Natural killer cell treated with Interleukin-12 subunit alpha and Interleukin-12 subunit beta and Interleukin-15 and Interleukin-18, amount 100 ng/mL, for 72 hours (primary cell): ENCODE data around the gene ZNF521. TPM values are rescaled to one million over a fixed set of nuclear protein-coding genes. Genes with fewer than 3 reads are reported as not detected.

Source experiments
- ATAC-seq, 2 donors: fragments of 150-1000 bp; cut with Tn5 transposase in 1 of 2; sonication (Bioruptor Pico), chemical (Tn5 transposase) in 1 of 2; 2 replicates each; pipeline ENCODE4 v1.10.0; 2021
- DNase-seq: peaks from one replicate; pipeline ENCODE4 v3.0.0; 2022; ENCODE audit warnings: low spot score
- H3K27ac Mint-ChIP-seq, 2 donors: 1 replicate in 1 of 2; 2 replicates in 1 of 2; pipeline ENCODE4 v1.8.0; 2022; ENCODE audit warnings: mixed read lengths in 2 of 2, mild to moderate bottlenecking in 1 of 2, moderate library complexity in 1 of 2
- H3K27me3 Mint-ChIP-seq, 2 donors: 1 replicate in 1 of 2; 2 replicates in 1 of 2; pipeline ENCODE4 v1.8.0; 2022; ENCODE audit warnings: mixed read lengths in 2 of 2
- H3K36me3 Mint-ChIP-seq: one replicate; pipeline ENCODE4 v1.8.0; 2022; ENCODE audit warnings: mixed read lengths
- H3K4me1 Mint-ChIP-seq, 2 donors: 1 replicate in 1 of 2; 2 replicates in 1 of 2; pipeline ENCODE4 v1.8.0; 2022; ENCODE audit warnings: low read depth in 2 of 2, mixed read lengths in 2 of 2, mild to moderate bottlenecking in 1 of 2
- H3K4me3 Mint-ChIP-seq: one replicate; pipeline ENCODE4 v1.8.0; 2022; ENCODE audit warnings: mixed read lengths
- H3K9me3 Mint-ChIP-seq: 2 replicates; pipeline ENCODE4 v1.8.0; 2022; ENCODE audit warnings: mixed read lengths
- total RNA-seq, 2 donors: library from RNA; stranded (reverse); gene quantifications; one replicate each; pipeline ENCODE4 v1.2.3, GENCODE V29; 2022

ZNF521 gene
- total RNA-seq, 2 donors from 2014 or later = 1.8 TPM; not detected in 1

DNA sequence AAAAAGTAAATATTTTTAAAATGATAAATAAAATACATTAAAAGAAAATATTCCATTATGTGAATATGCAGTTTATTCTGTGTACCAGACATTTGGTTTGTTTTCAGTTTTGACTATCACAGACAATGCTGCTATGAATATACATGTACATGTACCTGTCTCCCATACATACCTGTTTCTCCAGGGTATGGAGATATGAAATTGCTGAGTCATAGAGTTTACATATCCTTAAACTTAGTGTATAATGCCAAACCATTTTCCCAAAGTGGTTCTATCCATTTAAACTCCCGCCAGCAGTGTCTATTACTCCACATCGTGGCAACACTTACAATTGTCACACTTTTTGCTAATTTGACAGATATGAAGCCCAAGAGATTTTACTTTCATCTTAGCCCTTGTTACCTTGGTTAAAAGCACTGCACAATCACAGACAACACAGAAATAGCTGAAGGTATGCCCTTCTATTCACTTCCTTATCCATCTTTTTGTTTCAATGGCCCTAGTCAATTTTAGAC is 56.3 kb downstream of the ZNF521 start:
- H3K4me3 Mint-ChIP-seq = no peak overlapping the region
- ATAC-seq (no peak), DNase-seq (no peak)
- no peaks in the 10 kb centered on the region for H3K9me3 Mint-ChIP-seq
- H3K36me3 Mint-ChIP-seq = no peaks in the 10 kb centered on the region
- peaks cover 0 to under 1% of the 10 kb centered on the region in 2 donors for H3K27me3 Mint-ChIP-seq
- no peak overlapping the region for H3K27ac Mint-ChIP-seq
- H3K4me1 Mint-ChIP-seq = peaks cover 12 to 14% of the 10 kb centered on the region in 2 donors

GRCh38 chr18:25291150-25291549 is 60.8 kb downstream of the ZNF521 start:
- H3K27me3 Mint-ChIP-seq = peaks cover 0 to 3% of the 10 kb centered on the region in 2 donors
- no peak overlapping the region for H3K27ac Mint-ChIP-seq
- no peak overlapping the region for H3K4me3 Mint-ChIP-seq
- H3K9me3 Mint-ChIP-seq = no peaks in the 10 kb centered on the region
- H3K36me3 Mint-ChIP-seq = no peaks in the 10 kb centered on the region
- no peaks in the 10 kb centered on the region for H3K4me1 Mint-ChIP-seq
- DNase-seq (no peak), ATAC-seq (no peak)

- Mint-ChIP-seq H3K4me3 (no peak overlapping the region), H3K27ac (no peak overlapping the region), H3K27me3 (peaks cover 0 to 3% of the 10 kb centered on the region in 2 donors), H3K9me3 (no peaks in the 10 kb centered on the region), H3K36me3 (no peaks in the 10 kb centered on the region), H3K4me1 (no peaks in the 10 kb centered on the region)
- ATAC-seq (no peak), DNase-seq (no peak)
These were observed 62.9 kb downstream of the ZNF521 start for GRCh38 chr18:25289001-25289631.

GRCh38 chr18:25288340-25288938 is 63.5 kb downstream of the ZNF521 start:
- Mint-ChIP-seq H3K36me3 (no peaks in the 10 kb centered on the region), H3K27ac (no peak overlapping the region), H3K4me3 (no peak overlapping the region), H3K4me1 (no peaks in the 10 kb centered on the region), H3K27me3 (peaks cover 0 to 3% of the 10 kb centered on the region in 2 donors), H3K9me3 (no peaks in the 10 kb centered on the region)
- ATAC-seq (no peak), DNase-seq (no peak)

DNA sequence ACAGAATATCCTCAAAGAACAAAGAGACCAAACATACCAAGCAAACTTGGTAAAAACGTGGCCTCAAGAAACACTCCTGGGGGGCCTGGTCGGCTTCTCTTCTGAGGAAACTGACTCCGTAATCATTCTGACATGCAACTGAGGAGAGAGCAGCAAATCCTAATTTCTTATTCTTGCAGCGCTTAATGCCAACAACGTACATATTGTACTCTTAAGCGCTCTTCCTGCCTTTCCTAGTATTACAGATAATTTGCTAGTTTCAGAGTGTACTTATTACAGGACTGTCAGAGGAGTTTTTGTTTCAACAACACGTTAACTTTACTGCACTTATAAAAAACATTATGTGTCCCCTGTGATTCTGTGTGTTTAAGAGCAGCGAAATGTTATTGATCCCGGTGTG is 64.9 kb downstream of the ZNF521 start:
- H3K27ac Mint-ChIP-seq = no peak overlapping the region
- no peak for DNase-seq
- H3K27me3 Mint-ChIP-seq = peaks cover 0 to 5% of the 10 kb centered on the region in 2 donors
- H3K4me3 Mint-ChIP-seq = no peak overlapping the region
- no peaks in the 10 kb centered on the region for H3K36me3 Mint-ChIP-seq
- ATAC-seq = no peak
- no peaks in the 10 kb centered on the region for H3K4me1 Mint-ChIP-seq
- H3K9me3 Mint-ChIP-seq = no peaks in the 10 kb centered on the region

GRCh38 chr18:25284861-25285550 is 67.0 kb downstream of the ZNF521 start:
- DNase-seq (no peak), ATAC-seq (no peak)
- no peak overlapping the region for H3K27ac Mint-ChIP-seq
- H3K4me3 Mint-ChIP-seq = no peak overlapping the region
- no peaks in the 10 kb centered on the region for H3K36me3 Mint-ChIP-seq
- no peaks in the 10 kb centered on the region for H3K9me3 Mint-ChIP-seq
- H3K4me1 Mint-ChIP-seq = no peaks in the 10 kb centered on the region
- peaks cover 0 to 11% of the 10 kb centered on the region in 2 donors for H3K27me3 Mint-ChIP-seq

DNA sequence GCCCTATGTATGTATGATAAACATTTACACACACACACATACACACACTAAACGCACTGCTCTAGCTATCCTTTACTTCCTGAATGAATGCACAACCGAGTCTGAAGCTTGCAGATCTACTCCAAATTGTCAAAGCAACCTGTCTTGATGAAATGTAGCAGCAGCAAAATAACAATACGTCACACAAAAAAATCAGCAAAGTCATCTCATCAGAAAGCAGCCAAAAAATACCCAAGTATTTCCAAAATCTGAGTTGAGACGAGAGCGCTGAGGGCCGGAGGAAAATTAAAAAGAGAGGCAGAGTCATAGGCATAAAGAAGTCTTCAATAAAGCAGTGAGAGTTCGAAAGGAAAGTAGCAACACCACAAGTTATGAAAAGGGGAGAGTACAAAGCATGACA is 67.7 kb downstream of the ZNF521 start:
- no peaks in the 10 kb centered on the region for H3K4me1 Mint-ChIP-seq
- no peak for ATAC-seq
- H3K4me3 Mint-ChIP-seq = no peak overlapping the region
- no peak for DNase-seq
- H3K27ac Mint-ChIP-seq = no peak overlapping the region
- H3K27me3 Mint-ChIP-seq = peaks cover 0 to 12% of the 10 kb centered on the region in 2 donors
- H3K36me3 Mint-ChIP-seq = no peaks in the 10 kb centered on the region
- no peaks in the 10 kb centered on the region for H3K9me3 Mint-ChIP-seq

- DNase-seq (no peak), ATAC-seq (no peak)
- Mint-ChIP-seq H3K27ac (no peak overlapping the region), H3K4me1 (no peaks in the 10 kb centered on the region), H3K36me3 (no peaks in the 10 kb centered on the region), H3K9me3 (no peaks in the 10 kb centered on the region), H3K4me3 (no peak overlapping the region), H3K27me3 (peaks cover 0 to 12% of the 10 kb centered on the region in 2 donors)
These were observed 68.2 kb downstream of the ZNF521 start for GRCh38 chr18:25283781-25284180.

- H3K9me3 Mint-ChIP-seq = no peaks in the 10 kb centered on the region
- no peaks in the 10 kb centered on the region for H3K36me3 Mint-ChIP-seq
- ATAC-seq (no peak), DNase-seq (no peak)
- H3K27ac Mint-ChIP-seq = no peak overlapping the region
- peaks cover 0 to 10% of the 10 kb centered on the region in 2 donors for H3K27me3 Mint-ChIP-seq
- H3K4me1 Mint-ChIP-seq = no peaks in the 10 kb centered on the region
- no peak overlapping the region for H3K4me3 Mint-ChIP-seq
These were observed 68.9 kb downstream of the ZNF521 start for GRCh38 chr18:25282896-25283703.

- DNase-seq (no peak), ATAC-seq (no peak)
- Mint-ChIP-seq H3K9me3 (no peaks in the 10 kb centered on the region), H3K36me3 (no peaks in the 10 kb centered on the region), H3K4me3 (no peak overlapping the region), H3K4me1 (no peaks in the 10 kb centered on the region), H3K27me3 (peaks cover 0 to 9% of the 10 kb centered on the region in 2 donors), H3K27ac (no peak overlapping the region)
These were observed 69.7 kb downstream of the ZNF521 start for GRCh38 chr18:25282282-25282681.

DNA sequence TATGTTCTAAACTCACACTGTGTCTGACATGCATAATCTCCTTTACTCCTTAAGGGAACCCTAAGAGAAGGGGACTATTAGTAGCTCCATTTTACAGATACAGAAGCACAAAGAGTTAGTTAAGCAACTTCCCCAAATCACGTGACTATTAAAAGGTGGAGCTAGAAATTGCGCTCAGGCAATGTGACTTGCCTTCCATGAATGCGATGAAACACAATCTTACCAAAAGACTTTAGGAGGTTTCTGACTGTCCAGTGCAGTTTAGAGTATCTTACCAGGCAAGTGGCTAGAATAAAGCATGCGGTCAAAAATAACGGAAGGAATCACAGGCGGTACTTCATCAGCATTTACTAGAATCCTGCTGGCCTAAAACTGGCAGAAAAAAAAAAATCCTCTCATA is 70.4 kb downstream of the ZNF521 start:
- Mint-ChIP-seq H3K4me3 (no peak overlapping the region), H3K4me1 (no peaks in the 10 kb centered on the region), H3K9me3 (no peaks in the 10 kb centered on the region), H3K27me3 (peaks cover 0 to 9% of the 10 kb centered on the region in 2 donors), H3K36me3 (no peaks in the 10 kb centered on the region), H3K27ac (no peak overlapping the region)
- ATAC-seq = no peak
- no peak for DNase-seq

DNA sequence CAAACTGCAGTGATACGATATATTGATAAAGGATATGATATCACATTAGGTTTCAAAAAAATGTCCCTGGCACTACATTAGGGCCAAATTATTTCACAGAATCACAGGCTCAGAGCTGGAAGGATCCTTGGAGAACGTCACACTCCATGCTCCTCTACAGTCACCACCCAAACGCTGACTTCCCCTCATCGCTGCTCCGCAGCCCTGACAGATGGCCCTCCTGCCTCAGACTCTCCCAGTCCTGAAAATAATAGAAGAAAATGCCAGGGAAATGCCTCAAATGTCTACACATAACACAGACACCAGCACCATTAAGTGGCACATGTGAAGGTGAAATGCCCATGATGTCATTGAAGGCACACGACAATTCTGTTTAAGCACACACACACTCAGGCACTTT is 72.0 kb downstream of the ZNF521 start:
- no peaks in the 10 kb centered on the region for H3K9me3 Mint-ChIP-seq
- no peak for DNase-seq
- H3K4me3 Mint-ChIP-seq = no peak overlapping the region
- ATAC-seq = no peak
- no peak overlapping the region for H3K27ac Mint-ChIP-seq
- peaks cover 8 to 9% of the 10 kb centered on the region in 2 donors for H3K27me3 Mint-ChIP-seq
- no peaks in the 10 kb centered on the region for H3K4me1 Mint-ChIP-seq
- H3K36me3 Mint-ChIP-seq = no peaks in the 10 kb centered on the region

DNA sequence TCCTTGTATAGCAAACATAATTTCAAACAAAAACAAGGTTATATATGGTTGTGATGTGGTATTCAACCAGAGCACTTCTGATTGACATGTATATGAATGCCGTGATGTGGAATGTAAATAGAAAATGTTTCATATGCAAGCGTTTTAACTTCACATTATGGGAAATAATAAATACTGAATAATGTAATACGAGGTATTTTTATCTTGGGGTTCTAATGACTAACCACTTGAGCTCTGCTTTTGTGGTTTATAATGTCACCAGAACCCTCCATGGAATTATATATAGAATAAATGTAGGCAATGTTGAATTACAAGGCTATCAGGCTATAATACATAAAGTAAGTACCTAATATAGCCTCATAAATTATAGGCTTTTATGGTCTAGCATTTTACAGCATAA is 72.4 kb downstream of the ZNF521 start:
- H3K9me3 Mint-ChIP-seq = no peaks in the 10 kb centered on the region
- no peak overlapping the region for H3K27ac Mint-ChIP-seq
- DNase-seq = no peak
- ATAC-seq = no peak
- no peaks in the 10 kb centered on the region for H3K4me1 Mint-ChIP-seq
- no peaks in the 10 kb centered on the region for H3K36me3 Mint-ChIP-seq
- H3K27me3 Mint-ChIP-seq = peaks cover 8 to 9% of the 10 kb centered on the region in 2 donors
- no peak overlapping the region for H3K4me3 Mint-ChIP-seq
